ENCODE results near the gene PPP2R2C.

PPP2R2C gene

GRCh38 chr4:6467600-6467999, 4.8 kb downstream of the PPP2R2C start:
- DNase-seq, result no peak

GRCh38 chr4:6466756-6467381, 5.5 kb downstream of the PPP2R2C start:
- DNase-seq, result no peak

DNA sequence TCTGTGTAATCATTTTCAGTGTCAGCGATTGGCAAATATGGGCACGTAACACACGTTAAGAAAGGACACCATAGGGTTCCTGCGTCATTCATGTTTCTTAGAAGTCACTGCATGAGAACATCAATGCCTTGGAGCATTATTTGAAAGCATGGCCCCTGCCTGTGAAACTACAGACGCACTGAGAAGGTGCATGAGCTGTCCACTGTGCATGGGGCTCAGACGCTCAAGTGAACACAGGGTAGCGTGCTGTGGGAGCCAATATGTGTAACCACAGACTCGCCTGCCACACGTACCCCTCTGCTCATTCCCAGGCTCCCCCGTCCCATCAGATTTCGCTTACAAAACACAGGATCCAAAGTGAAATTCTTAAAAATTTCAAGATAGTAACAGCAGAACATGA, 6.5 kb downstream of the PPP2R2C start:
- no peak for DNase-seq

DNA sequence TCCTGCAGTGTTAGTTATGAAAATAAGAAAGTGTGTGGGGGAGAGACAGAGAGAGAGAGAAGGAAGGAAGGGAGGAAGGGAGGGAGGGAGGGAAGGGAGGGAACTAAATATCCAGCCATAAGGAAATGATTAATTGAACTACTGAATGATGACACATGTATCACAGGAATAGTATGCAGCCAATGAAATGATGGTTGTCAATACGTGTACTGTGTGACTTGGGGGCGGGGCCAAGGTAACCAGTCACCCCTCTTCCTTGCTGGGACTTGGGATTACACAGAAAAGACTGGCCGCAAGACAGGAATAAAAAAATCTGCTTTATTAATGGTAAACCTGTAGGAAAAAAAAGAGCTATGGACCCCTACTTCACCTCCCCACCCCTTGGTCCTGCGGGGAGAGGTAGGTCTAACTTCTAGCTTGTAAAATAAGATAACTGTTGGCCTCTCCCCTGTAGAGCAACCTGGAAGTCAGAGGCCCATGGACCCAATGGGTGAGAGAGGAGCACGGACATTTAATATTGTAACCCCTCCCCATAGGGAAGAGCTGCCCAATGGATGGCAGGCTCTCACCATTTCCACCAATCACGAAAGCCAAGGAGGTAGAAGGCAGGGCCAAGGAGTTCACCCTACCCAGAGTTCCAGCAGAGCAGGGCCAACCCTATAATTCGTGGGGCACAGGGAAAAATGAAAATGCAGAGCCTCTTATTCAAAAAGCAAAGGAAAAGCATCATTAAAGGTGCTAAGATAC, 7.4 kb downstream of the PPP2R2C start:
- no peak for DNase-seq

DNA sequence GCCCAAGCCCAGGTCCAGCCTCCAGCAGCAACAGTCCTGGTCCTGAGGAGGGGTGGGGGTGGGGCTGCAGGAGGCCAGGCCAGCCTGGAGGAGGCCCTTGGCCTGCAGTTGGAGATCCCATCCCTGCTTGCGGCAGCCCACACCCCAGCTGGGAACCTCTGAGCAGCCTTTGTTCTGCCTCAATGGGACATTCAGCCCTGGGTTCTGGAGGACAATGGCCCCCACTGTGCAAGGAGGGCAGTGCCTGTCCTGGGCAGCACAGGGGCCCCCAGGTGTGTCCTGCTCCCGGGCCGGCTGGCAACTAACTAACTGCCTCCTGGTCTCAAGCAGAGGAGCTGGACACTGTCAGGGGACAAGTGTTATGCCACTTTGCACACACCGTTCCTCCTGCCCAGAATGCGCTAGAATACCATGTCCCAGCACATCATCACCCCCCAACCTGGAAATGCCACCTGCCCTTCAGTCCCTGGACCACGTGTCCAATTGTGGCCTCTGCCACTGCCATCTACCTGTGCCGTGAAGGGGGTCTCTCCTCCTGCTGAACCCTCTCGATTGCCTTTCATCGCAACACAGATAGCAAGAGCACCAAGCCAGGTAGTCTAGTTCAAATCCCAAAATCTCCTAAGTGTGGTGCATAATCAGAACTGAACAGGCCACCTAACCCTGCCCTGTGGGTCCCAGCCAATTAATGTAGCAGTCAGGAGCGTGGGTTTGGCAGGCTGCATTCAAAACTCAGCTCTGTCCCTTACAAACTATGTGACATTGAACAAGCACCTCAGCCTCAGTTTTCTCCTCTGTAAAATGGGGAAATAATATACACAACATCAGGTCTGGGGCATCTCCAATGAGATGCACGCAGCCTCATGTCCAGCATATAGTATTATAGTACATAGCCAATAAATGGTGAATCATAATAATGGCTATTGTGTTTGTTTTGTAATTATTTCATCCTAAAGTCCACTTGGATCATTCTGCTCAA, 8.8 kb downstream of the PPP2R2C start:
- DNase-seq, result no peak

GRCh38 chr4:6461301-6462165, 10.9 kb downstream of the PPP2R2C start:
- no peak for DNase-seq

- no peak for DNase-seq
Measured at GRCh38 chr4:6460876-6461275, 11.5 kb downstream of the PPP2R2C start.

DNA sequence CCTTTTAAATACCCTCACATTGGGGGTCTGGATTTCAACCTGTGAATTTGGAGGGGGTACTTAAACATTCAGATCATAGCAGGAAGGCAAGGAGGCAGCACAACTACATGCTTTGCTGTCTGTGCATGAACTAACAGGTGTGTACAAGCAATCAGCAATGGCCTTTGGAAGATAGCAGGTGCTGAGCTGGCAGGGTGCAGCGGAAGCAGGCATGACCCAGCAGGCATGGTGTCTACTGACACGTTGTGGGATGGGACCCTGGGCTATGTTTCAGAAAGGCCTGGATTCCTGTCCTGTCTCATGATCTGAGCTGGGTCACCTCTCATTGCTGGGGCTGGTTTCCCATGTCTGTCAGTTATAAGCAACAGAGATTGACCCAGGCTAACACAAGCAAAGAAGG, 13.9 kb downstream of the PPP2R2C start:
- DNase-seq, result no peak

DNA sequence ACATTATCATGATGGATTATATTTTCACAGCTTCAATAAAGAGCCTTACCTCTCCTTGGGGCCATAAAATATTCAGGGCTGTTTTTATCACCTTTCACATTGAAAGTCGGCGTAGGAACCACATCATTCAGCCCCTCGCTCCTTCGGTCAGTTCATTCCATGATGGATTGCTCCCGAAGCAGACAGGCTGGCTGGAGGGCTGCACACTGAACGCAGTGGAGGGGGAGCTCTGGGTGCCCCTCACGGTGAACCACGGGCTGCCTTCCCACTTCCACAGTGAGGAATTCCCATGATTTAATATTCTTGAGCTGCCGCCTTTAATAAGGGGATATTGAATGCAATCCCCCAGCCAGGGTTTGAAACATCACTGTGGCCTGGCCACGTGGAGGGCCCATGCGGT, 16.0 kb downstream of the PPP2R2C start:
- no peak for DNase-seq

GRCh38 chr4:6454112-6454910, 18.1 kb downstream of the PPP2R2C start:
- DNase-seq, result no peak

DNA sequence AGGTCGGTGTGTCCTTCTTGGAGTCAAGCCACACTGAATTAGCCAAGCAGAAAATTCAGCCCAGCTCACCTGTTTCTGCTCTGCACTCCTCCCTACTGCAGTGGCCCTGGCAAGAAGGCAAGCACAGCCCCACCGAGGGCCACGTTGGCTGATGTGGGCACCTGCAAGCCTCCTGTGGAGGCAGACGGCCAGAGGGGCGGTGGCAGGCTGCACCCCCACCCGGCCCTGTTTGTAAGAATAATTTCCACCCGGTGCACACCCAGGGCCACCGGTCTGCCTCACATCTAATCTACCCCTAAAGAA, 18.8 kb downstream of the PPP2R2C start:
- no peak for DNase-seq

DNA sequence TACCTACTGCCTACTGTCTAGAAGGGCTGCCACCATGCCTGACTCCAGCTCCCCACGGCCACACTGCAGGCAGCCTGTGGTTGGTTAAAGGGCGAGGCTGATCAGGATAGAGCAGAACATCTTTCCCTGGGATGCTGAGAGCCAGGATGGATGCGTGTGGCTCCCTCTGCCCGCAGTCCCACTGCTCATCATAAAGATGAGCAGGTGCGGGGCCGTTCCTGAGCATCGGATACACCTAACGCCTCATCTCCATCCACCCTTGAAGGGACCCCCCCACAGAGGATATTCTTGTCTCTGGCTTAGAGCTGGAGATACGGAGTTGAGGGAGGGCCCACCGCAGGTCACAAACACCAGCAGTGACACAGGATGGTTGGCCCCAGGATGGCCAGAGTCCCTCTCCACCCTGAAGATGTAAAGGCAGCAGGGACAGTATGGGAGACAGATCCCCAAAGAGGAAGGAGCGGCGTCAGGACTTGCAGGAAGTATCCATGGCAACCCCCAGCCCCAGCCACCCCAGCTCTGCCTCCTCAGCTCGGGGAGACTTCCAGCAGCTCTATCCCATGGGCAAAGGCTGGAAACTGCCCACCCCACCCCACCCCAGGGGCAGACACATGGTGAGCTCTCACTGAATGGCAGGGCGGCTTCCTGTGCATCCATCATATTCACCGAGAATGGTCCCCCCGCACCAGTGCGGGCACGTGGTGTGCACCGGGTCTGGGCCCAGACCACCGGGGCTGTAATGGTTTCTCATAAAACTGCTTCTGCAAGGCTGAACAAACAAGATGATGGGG, 19.3 kb downstream of the PPP2R2C start:
- no peak for DNase-seq

DNA sequence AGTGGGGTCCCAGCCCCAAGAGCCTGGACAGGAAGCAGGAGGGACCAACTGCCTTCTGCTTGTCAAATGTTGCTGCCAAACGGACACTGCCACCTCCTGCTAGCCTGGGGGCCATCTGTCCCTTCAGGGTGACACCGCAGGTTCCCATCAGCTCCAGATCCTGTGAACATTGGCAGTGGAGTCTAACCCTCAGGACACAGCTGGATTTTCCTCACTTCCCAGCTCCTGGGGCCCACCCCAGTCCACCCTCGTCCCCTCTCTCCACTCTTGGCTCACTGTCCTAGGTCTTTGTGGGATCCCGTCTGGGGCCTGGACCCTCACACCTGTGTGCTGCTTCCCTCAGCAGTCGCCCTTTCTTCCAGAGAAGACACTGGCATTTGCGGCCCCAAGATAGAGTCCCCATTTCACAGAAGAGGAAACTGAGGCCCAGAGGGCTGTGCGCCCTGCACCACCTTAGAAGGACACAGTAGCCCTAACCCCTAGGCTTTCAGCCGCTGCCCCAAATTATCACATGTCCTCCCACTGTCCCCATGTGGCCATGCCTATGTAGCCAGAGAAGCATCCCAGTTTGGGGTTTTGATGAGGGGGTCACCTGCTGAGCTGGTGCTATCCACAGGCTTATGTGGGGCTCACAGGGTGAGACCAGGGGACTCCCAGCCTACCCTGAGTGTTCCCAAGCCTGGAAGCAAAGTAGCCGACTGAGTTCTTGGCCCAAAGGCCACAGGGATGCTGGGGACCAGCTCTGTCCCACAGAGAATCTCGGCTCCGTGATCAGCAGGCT, 20.1 kb downstream of the PPP2R2C start:
- DNase-seq, result no peak

DNA sequence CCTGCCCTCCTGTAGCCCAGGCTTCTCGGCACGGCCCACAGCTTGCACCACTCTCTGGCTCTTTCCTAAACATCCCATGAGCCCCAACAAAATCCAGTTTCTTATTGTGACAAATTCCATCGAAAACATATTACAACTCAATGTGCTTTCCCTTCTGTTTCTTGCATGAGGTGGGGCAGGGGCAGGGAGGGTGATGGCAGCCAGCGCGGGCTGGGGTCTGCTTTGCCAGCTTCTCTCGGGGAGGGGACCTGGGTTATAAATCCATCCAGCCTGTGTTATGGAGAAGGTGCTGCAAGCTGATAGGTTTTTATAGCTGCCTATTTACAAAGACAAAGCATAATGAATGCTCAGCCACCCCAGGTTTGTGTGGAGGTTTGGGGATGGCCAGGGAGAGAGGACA, 21.1 kb downstream of the PPP2R2C start:
- DNase-seq, result no peak

- no peak for DNase-seq
Measured at GRCh38 chr4:6450709-6451108, 21.7 kb downstream of the PPP2R2C start.

DNA sequence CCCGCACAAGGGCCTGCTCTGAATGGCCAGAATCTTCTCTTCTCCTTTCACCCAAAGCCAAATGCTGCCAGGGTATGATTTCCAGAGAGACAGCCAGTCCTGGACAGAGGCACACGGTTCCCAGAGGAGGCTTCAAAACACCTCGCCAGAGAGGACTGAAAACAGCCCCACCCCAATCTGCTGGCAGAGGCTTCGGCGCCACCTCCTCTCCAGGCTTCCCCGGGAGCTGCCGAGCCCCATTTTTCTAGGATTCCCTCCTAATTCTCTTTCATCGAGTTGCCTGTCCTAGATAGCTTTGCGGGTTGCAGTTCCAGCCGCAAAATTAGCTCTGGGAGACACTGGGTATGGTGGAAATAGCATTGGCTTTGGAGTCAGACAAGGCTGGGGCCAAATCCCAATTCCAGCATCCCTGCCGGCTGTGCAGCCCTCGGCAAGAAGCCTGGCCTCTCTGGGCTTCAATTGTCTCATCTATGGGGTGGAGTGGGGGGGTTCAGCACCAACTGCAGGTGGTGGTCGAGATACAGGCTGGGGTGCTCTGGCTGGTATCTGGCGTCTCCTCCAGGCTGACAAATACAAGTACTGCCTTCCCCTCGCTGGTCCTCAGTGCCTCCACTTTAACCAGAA, 22.6 kb downstream of the PPP2R2C start:
- no peak for DNase-seq

DNA sequence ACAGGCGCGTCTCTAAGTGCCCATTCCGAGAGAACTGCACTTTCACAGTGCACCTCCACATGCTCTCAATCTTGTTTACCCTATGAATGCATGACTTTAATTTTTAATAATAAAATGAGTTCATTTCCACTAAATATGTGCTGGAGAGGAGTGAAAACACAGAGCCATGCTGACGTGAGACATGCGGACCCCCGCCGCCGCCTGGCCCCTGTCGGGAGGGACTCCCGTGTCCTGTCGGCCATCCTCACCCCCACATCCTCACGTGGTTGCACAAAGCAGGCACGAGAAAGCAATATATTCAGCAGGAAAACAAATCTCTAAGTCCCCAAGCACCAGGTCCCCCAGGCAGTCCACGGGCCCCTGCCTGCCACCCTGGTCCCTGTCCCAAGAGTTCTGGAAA, 23.1 kb downstream of the PPP2R2C start:
- DNase-seq, result no peak

DNA sequence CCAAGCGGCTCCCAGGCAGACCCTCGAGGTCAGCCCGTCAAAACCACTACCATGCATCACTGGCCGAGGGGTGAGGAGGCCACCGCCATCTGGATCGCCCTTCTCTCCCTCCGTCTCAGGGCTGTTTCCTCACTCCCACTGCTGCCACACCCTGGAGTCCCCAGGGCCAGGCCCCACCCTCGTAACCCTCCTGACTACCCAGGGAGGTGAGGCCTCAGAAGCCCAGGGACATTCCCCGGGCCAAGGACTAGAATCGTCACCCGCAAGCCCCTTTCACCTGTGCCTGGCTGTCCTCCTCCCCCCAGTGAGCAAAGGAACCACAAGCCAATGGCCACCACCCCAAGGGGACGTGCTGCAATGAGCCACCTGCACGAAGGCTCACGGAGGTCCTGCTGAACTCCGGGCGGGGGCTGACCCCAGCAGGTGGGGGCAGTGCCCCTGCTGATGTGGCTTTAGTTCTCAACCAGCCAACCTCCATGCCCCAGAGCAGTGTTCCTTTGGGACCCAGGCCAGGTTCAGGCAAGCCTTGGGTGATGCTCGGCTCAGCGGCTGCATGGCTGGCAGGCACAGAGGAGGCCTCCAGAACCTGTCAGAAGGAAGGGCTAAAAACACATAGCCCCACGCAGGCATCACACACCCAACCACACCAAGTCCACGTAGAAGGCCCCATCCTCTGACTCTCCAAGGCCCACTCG, 23.8 kb downstream of the PPP2R2C start:
- no peak for DNase-seq

DNA sequence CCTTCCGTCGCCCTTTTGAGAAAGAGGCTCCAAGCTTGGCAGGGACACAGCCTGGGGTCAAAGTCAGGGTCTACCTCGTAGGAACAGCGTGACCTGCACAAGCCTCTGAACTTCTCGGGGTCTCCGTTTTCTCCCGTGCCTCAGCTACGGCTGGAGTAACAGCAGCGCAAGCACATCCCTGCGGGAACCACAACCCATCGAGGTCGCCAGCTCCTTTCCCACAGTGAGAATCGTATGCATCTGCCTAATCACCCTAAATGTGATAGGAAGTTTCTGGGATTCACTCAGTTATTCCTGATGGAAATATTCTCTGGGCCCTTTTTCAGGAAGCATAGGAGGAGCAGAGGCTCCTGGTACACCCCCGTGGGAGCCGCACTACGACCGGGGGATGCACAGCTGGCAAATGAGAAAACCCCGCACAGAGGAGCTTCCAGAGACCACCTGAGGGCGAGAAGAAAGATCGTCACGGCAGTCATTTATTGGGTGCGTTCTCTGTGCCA, 24.7 kb downstream of the PPP2R2C start:
- no peak for DNase-seq

Measured in NCI-H748 treated with DMSO at 0.1 percent for 48 hours (cell line).